K562 (cell line): ENCODE measurements around the gene ZNF500. TPM values are rescaled to one million over a fixed set of nuclear protein-coding genes. Genes with fewer than 3 reads are reported as not detected.

Source experiments
- ATAC-seq: fragments of 200-7000 bp; cut with Tn5 transposase; 3 replicates; pipeline ENCODE4 v1.9.1; 2020; ENCODE audit warnings: moderate library complexity
- BruUV-seq: library from RNA; stranded (reverse); fragments of 400-500 nt; replicated peaks from 2 replicates; lab custom pipeline; 2021; lab: Mats Ljungman, UMichigan
- CTCF ChIA-PET: fragments of 300-600 bp; formaldehyde crosslinking; extraction: SDS; loops from one replicate; lab custom pipeline; 2021; ENCODE audit warnings: low intra/inter-chr PET ratio; lab: Yijun Ruan, JAX
- POLR2A ChIA-PET: fragments of 300-600, 350-650 bp; sonication (Branson Sonifier 250); formaldehyde crosslinking; extraction: SDS; loops from one replicate; lab custom pipeline; 2021; ENCODE audit warnings: antibody characterized with exemption, inconsistent platforms; lab: Yijun Ruan, JAX
- DNase-seq, 4 experiments: peaks; one replicate each; pipeline versions ENCODE4 v3.0.0 to v3.0.0-alpha.2; 2011 to 2018; ENCODE audit warnings: low spot score in 3 of 4, mixed read lengths in 3 of 4; ENCODE audit errors: extremely low read depth in 1 of 4
- FAIRE-seq: peaks from 2 replicates; lab custom pipeline; 2011; peaks lifted over from hg19 to GRCh38; lab: Jason Lieb, UNC
- H2AFZ ChIP-seq: 2 replicates; pipeline ENCODE4 v1.6.0; 2011; ENCODE audit warnings: low read depth, low read length, control low read depth, inconsistent platforms
- H3K27ac ChIP-seq: fragments of 200-600 bp; 3 replicates; pipeline ENCODE4 v1.8.0; 2011; ENCODE audit warnings: low read depth, mild to moderate bottlenecking, control low read depth, inconsistent platforms, low read length, moderate library complexity, mixed read lengths; ENCODE audit errors: extremely low read depth
- H3K27me3 ChIP-seq, 2 experiments: fragments of 300-600 bp in 1 of 2; 2 replicates in 1 of 2; 3 replicates in 1 of 2; pipeline versions ENCODE4 v1.6.0 to v1.8.0; 2011; ENCODE audit warnings: inconsistent platforms in 2 of 2, low read length in 2 of 2, mild to moderate bottlenecking in 1 of 2, mixed read lengths in 1 of 2, moderate library complexity in 1 of 2; ENCODE audit not compliant: control insufficient read depth in 2 of 2, insufficient read depth in 2 of 2
- H3K36me3 ChIP-seq: fragments of 300-600 bp; 3 replicates; pipeline ENCODE4 v1.8.0; 2011; ENCODE audit warnings: mild to moderate bottlenecking, low read length, inconsistent platforms; ENCODE audit not compliant: control insufficient read depth, insufficient read depth
- H3K4me1 ChIP-seq, 2 experiments: fragments of 200-600 bp in 1 of 2; replicated peaks in 1 of 2; 2 replicates in 1 of 2; 3 replicates in 1 of 2; pipeline versions ENCODE4 v1.5.1 to v1.8.0; 2011; ENCODE audit warnings: inconsistent platforms in 2 of 2, low read length in 2 of 2, mild to moderate bottlenecking in 1 of 2, mixed read lengths in 1 of 2, moderate library complexity in 1 of 2; ENCODE audit not compliant: control insufficient read depth in 2 of 2, insufficient read depth in 2 of 2
- H3K4me2 ChIP-seq: 2 replicates; pipeline ENCODE4 v1.6.1; 2011; ENCODE audit warnings: low read length, control low read depth, inconsistent platforms, mixed read lengths; ENCODE audit not compliant: insufficient read depth
- H3K4me3 ChIP-seq: fragments of 200-600 bp; sonication (generic), shearing (Covaris generic); 2 replicates; pipeline ENCODE4 v1.5.1; 2016; ENCODE audit warnings: control low read depth, inconsistent platforms
- H3K79me2 ChIP-seq: fragments of 200-600 bp; 3 replicates; pipeline ENCODE4 v1.8.0; 2011; ENCODE audit warnings: low read length, inconsistent platforms; ENCODE audit not compliant: control insufficient read depth, insufficient read depth
- H3K9ac ChIP-seq, 2 experiments: 2 replicates each; pipeline versions ENCODE4 v1.6.0 to v1.6.1; 2011; ENCODE audit warnings: low read depth in 2 of 2, low read length in 2 of 2, control low read depth in 1 of 2, inconsistent platforms in 1 of 2, mild to moderate bottlenecking in 1 of 2, mixed read lengths in 1 of 2; ENCODE audit not compliant: insufficient read depth in 1 of 2
- H3K9me1 ChIP-seq: one replicate; pipeline ENCODE4 v1.6.0; 2011; ENCODE audit warnings: inconsistent platforms, mild to moderate bottlenecking, low read length, moderate library complexity; ENCODE audit not compliant: control insufficient read depth, insufficient read depth
- H3K9me3 ChIP-seq: replicated peaks from 2 replicates; pipeline ENCODE4 v1.5.1; 2011; ENCODE audit warnings: low read depth, low read length, inconsistent platforms; ENCODE audit not compliant: control insufficient read depth, insufficient read depth
- H4K20me1 ChIP-seq: replicated peaks from 2 replicates; pipeline ENCODE4 v1.6.1; 2011; ENCODE audit warnings: low read length, inconsistent platforms, mixed read lengths; ENCODE audit not compliant: control insufficient read depth, insufficient read depth
- CCNT2 ChIP-seq: IDR thresholded peaks from 2 replicates; pipeline ENCODE4 v1.6.1; 2011; ENCODE audit warnings: borderline replicate concordance, low read depth, mild to moderate bottlenecking, moderate library complexity, mixed read lengths, low read length; ENCODE audit not compliant: insufficient read length; ENCODE audit errors: extremely low read depth
- ESRRA ChIP-seq: fragments of 450-650 bp; IDR thresholded peaks from 2 replicates; pipeline ENCODE4 v1.6.1; 2014; ENCODE audit warnings: low read depth, mild to moderate bottlenecking, moderate library complexity, borderline replicate concordance
- ETS1 ChIP-seq: conservative IDR thresholded peaks from 2 replicates; pipeline ENCODE4 v1.6.1; 2011; ENCODE audit warnings: low read depth, mild to moderate bottlenecking, low read length; ENCODE audit not compliant: control insufficient read depth
- FOXJ2 ChIP-seq: fragments of 200-800 bp; sonication (Bioruptor generic); IDR thresholded peaks from 2 replicates; pipeline ENCODE4 v1.6.1; 2016; ENCODE audit warnings: missing genetic modification characterization, missing compliant biosample characterization
- GATAD2A ChIP-seq: fragments of 450-650 bp; IDR thresholded peaks from 2 replicates; pipeline ENCODE4 v1.6.1; 2017
- KDM4B ChIP-seq, 2 experiments: fragments of 450-650 bp in 1 of 2; sonication (generic) in 1 of 2; IDR thresholded peaks; 2 replicates each; pipeline ENCODE4 v1.6.1; 2016 to 2017; ENCODE audit warnings: borderline replicate concordance in 2 of 2, antibody characterized with exemption in 1 of 2, low read depth in 1 of 2, mild to moderate bottlenecking in 1 of 2
- KDM5B ChIP-seq: fragments of 200-600 bp; sonication (generic); IDR thresholded peaks from 2 replicates; pipeline ENCODE4 v1.6.1; 2012; ENCODE audit warnings: low read depth, mild to moderate bottlenecking, moderate library complexity, low read length, control low read depth, inconsistent platforms; ENCODE audit not compliant: insufficient replicate concordance
- KLF16 ChIP-seq: IDR thresholded peaks from 2 replicates; pipeline ENCODE4 v1.6.1; 2016; ENCODE audit warnings: antibody characterized with exemption
- MCM7 ChIP-seq, 2 experiments: fragments of 450-650 bp; IDR thresholded peaks; 2 replicates each; pipeline ENCODE4 v1.6.1; 2016 to 2018
- MXI1 ChIP-seq: IDR thresholded peaks from 2 replicates; pipeline ENCODE4 v1.6.1; 2011; ENCODE audit warnings: low read depth, mild to moderate bottlenecking, improper control_type of control experiment, low read length
- NFE2 ChIP-seq: IDR thresholded peaks from 2 replicates; pipeline ENCODE4 v1.6.1; 2014; ENCODE audit warnings: antibody characterized with exemption, low read depth
- NUFIP1 ChIP-seq: fragments of 450-650 bp; IDR thresholded peaks from 2 replicates; pipeline ENCODE4 v1.6.1; 2018; ENCODE audit not compliant: partially characterized antibody
- PHF8 ChIP-seq: fragments of 200-600 bp; sonication (generic); IDR thresholded peaks from 2 replicates; pipeline ENCODE4 v1.6.1; 2012; ENCODE audit warnings: mixed run types, mild to moderate bottlenecking, inconsistent platforms, low read length, moderate library complexity, borderline replicate concordance
- RBFOX2 ChIP-seq: fragments of 200-400 bp; formaldehyde crosslinking; IDR thresholded peaks from 2 replicates; pipeline ENCODE4 v1.6.1; 2017; ENCODE audit warnings: low read depth, mild to moderate bottlenecking, low read length, moderate library complexity
- RHOXF2B ChIP-seq: fragments of 250-450 bp; sonication (Bioruptor Pico); conservative IDR thresholded peaks from 2 replicates; pipeline ENCODE4 v1.5.1; 2021
- SETDB1 ChIP-seq: IDR thresholded peaks from one replicate; pipeline ENCODE4 v1.6.1; 2012; ENCODE audit warnings: low read length, control low read depth, inconsistent platforms
- TAF9B ChIP-seq: fragments of 450-650 bp; IDR thresholded peaks from 2 replicates; pipeline ENCODE4 v1.6.1; 2018; ENCODE audit warnings: mild to moderate bottlenecking; ENCODE audit not compliant: partially characterized antibody
- TEAD4 ChIP-seq, 2 experiments: sonication (generic) in 1 of 2; formaldehyde crosslinking in 1 of 2; IDR thresholded peaks; 2 replicates each; pipeline versions ENCODE4 v1.6.1 to v1.8.0; 2012 to 2022; ENCODE audit warnings: borderline replicate concordance in 1 of 2, inconsistent platforms in 1 of 2, low read length in 1 of 2, mild to moderate bottlenecking in 1 of 2, missing genetic modification reagents in 1 of 2
- ZNF280B ChIP-seq: fragments of 250-450 bp; sonication (Bioruptor Pico); IDR thresholded peaks from 2 replicates; pipeline ENCODE4 v1.5.1; 2021; ENCODE audit warnings: mild to moderate bottlenecking
- ZNF644 ChIP-seq: fragments of 200-800 bp; sonication (Bioruptor generic); IDR thresholded peaks from 2 replicates; pipeline ENCODE4 v1.6.1; 2016; ENCODE audit warnings: low read depth, missing genetic modification characterization, missing compliant biosample characterization
- WGBS: fragments of 100-300 bp; shearing (Covaris generic); methylation state at CpG from one replicate; pipeline ENCODE4 v1.1.6; 2016; ENCODE audit warnings: low coverage, mixed read lengths; ENCODE audit not compliant: insufficient coverage; ENCODE audit errors: missing lambda C conversion rate; 5-methylcytosine and 5-hydroxymethylcytosine counted together
- in situ Hi-C: fragments of 300-500 bp; cut with MboI; formaldehyde crosslinking; loops from 4 replicates; pipeline ENCODE4 v1.15.0; 2018; ENCODE audit warnings: inconsistent platforms, mixed read lengths
- intact Hi-C: fragments of 100-400 bp; cut with micrococcal nuclease; formaldehyde crosslinking; loops from 2 replicates; pipeline ENCODE4 v1.14.2; 2022
- polyA plus RNA-seq, 8 experiments: library from polyadenylated mRNA; depleted of rRNA in 4 of 8; stranded (reverse) in 5 of 8; unstranded in 3 of 8; fragments of >200 nt; fragmentation: Nextera tagmentation in 2 of 8; fragmentation: Illumina TruSeq in 1 of 8; extraction: Ambion mirVana in 2 of 8; extraction: Trizol in 1 of 8; gene quantifications; 2 replicates each; pipeline versions ENCODE4 v1.2.1 to v1.2.3, GENCODE V29; 2011 to 2014; ENCODE audit warnings: inconsistent platforms in 1 of 8, missing spikeins in 1 of 8
- total RNA-seq, 7 experiments: library from RNA; depleted of rRNA in 6 of 7; stranded (reverse); fragments of >200 nt in 6 of 7; fragmentation: Illumina TruSeq in 2 of 7; extraction: Trizol in 2 of 7; gene quantifications; 2 replicates each; pipeline versions ENCODE4 v1.2.1 to v1.2.3, GENCODE V29; 2011 to 2021; ENCODE audit warnings: low replicate concordance in 1 of 7

ZNF500 gene
- total and polyA plus RNA-seq, 9 of the 15 experiments (the other 6 are each of a cell fraction or from before 2014, with no cell fraction given), result 0.80 to 20.8 (median 5.3) TPM

- in situ Hi-C loops (no loop called here), intact Hi-C loops (loop anchor here (5.0 kb wide), 1 partner anchor 112 kb away; the partner anchor contains the start of genes GLYR1 and UBN1)
- peaks cover 0 to 22% of the 10 kb centered on the region in 2 experiments; a peak in 3 of 5 replicates for H3K4me1 ChIP-seq
- no peaks in the 10 kb centered on the region for H4K20me1 ChIP-seq
- WGBS, result 10% methylated on average over 28 of the region's 38 CpGs
- POLR2A ChIA-PET, result interaction anchor here (0.8 to 1.9 kb wide), 9 partner anchors 10 to 201 kb away, joined by 3 to 9 read pairs (median 3); partner anchors contain the start of gene SEPTIN12
- peak; percentile 81 for ATAC-seq
- peak overlapping the region; percentile 88 for H2AFZ ChIP-seq
- no peaks in the 10 kb centered on the region for H3K9me3 ChIP-seq
- peak overlapping the region; percentile 95 for H3K4me2 ChIP-seq
- peak overlapping the region; percentile 83 to 93 for H3K9ac ChIP-seq
- peak; percentile 63 for FAIRE-seq
- H3K9me1 ChIP-seq, result no peaks in the 10 kb centered on the region
- BruUV-seq, result no TSS peak
- DNase-seq, result peak; percentile 88 to 94 (median 93)
- H3K27me3 ChIP-seq, result no peaks in the 10 kb centered on the region
- H3K79me2 ChIP-seq, result peaks cover 28% of the 10 kb centered on the region
- H3K36me3 ChIP-seq, result peaks cover 14% of the 10 kb centered on the region; the same call in 2 of the 3 replicates
- CTCF ChIA-PET, result no interaction called here
- peak overlapping the region; percentile 61 for H3K27ac ChIP-seq
- peak overlapping the region; percentile 98 for H3K4me3 ChIP-seq
- TF ChIP-seq MCM7 (IDR thresholded peaks at IDR 0.05) (no peak), CCNT2 (no peak), RHOXF2B (CRISPR knock-in tag) (no peak), ESRRA (no peak), NFE2 (no peak), MXI1 (peak; percentile 97), TAF9B (no peak), FOXJ2 (tag) (0 out of 2 replicates have a peak, but pooled peaks have one; percentile 60), ZNF644 (tag) (no peak), RBFOX2 (no peak; the same call in 1 of the 2 replicates), GATAD2A (no peak), PHF8 (peak; percentile 57; the same call in 1 of the 2 replicates), KDM5B (peak; percentile 87), TEAD4 (IDR thresholded peaks at IDR 0.05; ENCODE audit: low read length) (no peak), TEAD4 (CRISPR knock-in tag; IDR thresholded peaks at IDR 0.05; ENCODE audit: borderline replicate concordance) (no peak), NUFIP1 (no peak), KDM4B (IDR thresholded peaks at IDR 0.05; ENCODE audit: borderline replicate concordance in 2 of 2, low read depth in 1 of 2) (no peak), ETS1 (peak; percentile 90), SETDB1 (no peak), KLF16 (no peak), ZNF280B (CRISPR knock-in tag) (no peak)
Observed at GRCh38 chr16:4734730-4735535, 32.0 kb downstream of the ZNF500 start.
